GM21423 (cell line): ENCODE measurements around the gene WNT2B.

Experiments
- ATAC-seq: cut with Tn5 transposase; IDR thresholded peaks from one replicate; pipeline ENCODE4 v1.9.1; 2021; ENCODE audit warnings: mild to moderate bottlenecking, moderate library complexity; ENCODE audit not compliant: unreplicated experiment

WNT2B gene

DNA sequence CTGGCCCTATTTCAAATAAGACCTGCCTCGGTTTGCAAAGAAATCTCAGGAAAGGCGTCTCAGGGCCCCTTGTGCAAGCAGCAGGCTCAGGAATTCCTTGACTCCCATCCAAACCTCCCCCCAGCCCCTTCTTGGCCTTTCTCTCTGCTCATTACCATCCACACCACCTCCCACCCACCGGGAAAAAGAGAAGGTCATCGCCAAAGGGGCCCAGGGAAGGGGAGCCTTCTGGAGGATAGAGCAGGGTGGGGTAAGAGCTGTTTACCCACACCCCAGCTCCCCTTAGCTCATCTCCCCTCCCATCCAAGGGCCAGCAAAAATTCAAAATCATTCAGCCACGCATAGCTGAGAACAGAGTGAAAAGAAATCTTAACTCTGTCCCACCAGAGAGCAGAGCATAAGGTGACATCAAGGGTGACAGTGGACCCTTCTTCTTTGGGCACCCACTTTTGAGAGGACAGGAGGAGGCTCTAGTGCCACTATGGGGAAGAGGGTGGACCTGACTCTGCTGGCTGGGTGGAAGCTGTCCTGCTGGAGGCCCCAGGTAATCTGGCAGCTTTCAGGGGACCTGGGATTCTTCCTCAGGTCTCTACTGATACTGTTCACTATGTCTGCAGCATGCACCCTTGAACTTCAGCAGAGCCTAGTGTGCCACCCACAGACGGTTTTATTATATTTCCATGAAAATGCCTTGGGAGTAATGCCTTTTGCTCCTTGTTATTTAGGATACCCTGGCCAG lies 3.9 kb upstream of the WNT2B start:
- ATAC-seq: no peak

DNA sequence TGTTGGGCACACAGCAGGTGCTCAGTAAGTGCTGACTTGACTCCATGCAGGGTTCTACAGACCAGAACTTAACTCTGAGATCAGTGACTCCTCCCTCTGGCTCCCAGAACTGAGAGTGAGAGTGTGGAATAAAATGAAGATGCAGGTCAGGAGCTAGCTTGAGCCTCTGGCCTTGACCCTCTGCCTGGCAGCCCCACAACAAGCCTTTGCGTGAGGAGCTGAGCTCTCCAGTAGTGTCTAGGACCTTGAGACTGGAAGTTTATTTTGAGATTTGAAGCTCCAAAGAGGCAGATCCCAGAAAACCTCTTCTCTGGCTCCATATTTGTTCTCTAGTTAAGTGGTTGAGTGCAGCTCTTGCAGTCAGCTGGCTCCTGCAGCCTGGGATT lies 3.4 kb upstream of the WNT2B start:
- no peak for ATAC-seq

DNA sequence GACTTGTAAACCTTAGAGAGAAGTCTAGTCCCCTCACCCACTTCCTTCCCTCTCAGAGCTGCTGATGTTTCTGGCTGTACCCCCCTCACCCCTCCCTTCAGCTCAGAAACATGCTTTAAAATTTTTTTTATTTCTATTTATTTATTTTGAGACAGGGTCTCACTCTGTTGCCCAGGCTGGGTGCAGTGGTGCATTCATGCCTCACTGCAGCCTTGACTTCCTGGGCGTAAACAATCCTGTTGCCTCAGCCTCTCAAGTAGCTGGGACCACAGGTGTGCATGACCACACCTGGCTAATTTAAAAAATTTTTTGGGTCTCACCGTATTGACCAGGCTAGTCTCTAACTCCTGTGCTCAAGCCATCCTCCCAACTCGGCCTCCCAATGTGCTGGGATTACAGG lies 2.9 kb upstream of the WNT2B start:
- ATAC-seq: no peak

DNA sequence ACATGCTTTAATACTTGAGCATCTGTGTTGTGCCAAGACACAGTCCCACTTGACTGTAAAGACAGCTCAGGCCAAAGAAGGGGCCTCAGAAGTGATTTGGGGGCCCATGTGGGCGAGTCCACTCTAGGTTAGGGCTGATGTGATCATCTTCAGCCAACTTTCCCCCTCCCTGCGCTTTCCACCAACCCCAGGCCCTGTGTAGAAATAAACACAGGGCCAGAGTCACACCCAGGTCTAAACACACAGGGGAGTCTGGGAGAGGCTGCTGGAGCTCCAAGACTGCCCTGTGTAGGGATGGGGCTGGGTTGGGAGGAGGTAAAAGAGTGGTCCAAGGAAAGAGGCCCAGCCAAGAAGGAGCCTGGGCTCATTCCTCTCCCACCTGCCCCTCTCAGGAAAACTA lies 2.5 kb upstream of the WNT2B start:
- no peak for ATAC-seq

DNA sequence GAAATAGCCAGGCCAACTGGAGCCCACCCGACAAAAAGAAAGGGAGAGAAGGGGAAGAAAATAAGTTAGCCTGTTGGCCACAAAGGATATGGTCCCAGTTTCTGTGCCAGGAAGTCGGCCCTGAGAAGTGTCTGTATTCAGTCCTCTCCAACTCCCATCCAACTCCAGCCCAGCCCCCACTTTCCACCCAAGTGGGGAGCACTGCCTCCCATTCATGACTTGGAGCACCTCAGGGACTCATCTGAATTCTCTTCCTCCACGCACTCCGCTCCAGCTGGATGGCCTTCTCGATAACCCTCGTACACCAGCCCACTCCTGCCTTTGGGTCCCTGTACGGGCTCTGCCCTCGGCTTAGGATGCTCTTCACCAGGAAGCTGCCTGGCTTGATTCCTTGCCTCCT lies 2.0 kb upstream of the WNT2B start:
- ATAC-seq: no peak

DNA sequence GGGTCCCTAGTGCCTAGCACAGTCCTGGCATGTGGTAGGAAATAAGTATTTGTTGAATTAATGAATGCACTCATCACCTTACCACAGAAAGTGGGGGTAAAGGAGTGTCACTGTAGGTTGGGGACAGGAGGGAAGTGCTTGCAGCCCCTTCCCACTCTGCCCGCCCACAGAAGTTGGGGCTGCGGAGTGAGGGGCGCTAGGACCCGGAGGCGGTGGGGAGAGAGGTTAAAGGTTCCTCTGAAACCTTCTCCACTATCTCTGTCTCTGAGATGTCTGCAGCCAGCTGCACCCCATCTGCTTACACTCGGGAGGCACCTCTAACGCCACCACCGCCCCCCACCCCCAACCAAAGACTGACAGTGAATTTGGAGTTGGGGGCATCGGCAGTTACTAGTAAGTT lies 1.4 kb upstream of the WNT2B start:
- no peak for ATAC-seq

DNA sequence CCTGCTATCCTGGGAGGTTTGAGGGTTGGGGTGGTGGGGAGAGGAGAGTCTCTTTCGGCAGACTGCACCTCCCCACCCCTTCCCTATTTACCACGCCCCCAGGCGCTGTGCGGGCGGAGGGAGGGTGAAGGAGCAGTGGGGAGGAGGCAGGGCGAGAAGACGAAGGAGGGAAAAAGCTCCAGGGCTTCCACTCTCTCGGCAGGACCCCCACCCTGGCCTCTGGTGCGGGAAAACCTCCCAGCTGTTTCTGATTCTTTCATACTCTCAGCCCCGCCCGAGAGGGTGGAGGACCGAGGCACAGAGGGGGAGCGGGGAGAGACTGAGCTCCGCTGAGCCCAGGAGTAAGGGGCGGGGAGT lies 866 bp upstream of the WNT2B start:
- ATAC-seq: no peak

DNA sequence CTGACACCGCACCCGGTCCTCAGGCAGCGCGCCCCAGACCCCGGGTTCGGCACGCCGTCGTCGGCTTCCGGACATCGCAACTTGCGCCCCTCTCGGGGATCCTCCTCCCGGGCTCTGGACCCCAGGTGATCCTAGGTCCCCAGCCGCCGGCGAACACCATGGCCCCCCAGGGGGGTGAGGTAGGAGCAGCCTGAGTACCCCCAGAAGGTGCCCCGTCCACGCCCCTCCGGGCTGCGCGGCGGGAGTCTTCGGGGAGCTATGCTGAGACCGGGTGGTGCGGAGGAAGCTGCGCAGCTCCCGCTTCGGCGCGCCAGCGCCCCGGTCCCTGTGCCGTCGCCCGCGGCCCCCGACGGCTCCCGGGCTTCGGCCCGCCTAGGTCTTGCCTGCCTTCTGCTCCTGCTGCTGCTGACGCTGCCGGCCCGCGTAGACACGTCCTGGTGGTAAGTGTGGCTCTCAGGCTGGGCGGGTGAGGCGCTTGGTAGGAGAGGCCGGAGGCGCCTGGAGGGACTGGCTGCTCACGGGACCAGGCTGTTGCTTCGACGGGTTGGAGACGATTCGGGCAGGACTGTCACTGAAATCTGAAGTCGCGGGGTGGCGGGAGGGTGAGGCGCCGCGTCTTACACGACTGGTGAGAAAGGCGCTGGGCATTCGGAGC lies 367 bp downstream of the WNT2B start:
- no peak for ATAC-seq

DNA sequence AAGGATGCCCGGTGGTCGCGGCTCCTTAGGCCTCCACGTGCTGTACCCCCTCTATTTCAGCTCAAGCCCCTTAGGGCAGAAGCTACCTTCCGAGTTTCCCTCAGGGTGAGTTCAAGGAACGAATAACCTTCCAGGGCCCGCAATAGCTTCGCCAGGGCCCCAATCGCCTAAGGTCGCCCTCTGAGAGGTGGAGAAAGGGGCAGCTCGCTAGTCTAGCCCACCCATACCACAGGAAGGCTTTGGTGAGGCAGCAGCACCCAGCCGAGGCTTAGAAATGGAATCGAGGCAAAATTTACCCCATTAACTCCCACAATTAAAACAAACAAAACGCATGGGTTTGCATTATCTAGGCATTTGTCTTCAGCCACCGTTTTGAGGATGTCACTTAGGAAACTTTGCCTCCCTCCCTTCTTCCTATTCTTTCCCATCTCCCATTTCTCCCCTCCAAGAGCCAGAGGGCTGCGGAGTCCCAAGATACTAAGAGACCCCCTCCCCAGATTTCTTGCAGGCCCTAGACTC lies 954 bp downstream of the WNT2B start:
- ATAC-seq: no peak

DNA sequence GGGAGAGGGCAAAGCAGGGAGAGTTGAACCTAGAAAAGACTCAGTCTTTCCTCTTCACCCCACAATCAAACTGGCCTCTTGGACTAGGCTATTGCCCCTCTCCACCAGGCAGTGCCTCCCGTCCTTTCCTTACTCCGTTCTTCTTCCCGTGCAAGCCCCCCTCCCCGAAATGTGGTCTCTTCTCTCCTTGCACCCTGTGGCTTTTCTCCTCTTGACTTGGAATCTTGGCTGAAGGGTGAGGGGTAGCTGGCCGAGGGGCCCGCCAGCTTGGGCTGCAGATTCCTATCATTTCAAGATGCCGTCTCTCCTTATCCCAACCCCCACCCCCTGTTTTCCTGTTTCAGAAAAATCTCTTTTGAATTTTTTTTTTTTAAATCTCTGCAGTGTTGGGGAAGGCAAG lies 1.6 kb downstream of the WNT2B start:
- ATAC-seq: no peak

DNA sequence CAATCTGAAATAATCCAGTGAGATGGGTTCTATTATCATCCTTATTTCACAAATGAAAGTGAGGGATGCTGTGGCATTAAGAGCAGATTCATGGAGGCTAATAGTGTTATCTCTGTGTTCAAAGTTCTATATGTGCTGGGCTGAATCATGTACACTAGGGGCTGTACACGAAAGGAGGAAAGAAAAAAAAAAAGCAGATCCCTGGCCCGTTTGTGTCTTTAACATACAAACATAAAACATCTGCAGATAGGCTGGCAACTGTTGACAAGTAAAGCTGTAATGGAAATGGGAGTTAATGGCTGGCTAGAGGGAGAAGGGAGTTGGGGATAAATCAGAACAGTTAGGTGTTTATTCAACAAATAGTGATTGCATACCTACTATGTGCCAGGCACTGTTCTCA lies 3.1 kb downstream of the WNT2B start:
- ATAC-seq: no peak

DNA sequence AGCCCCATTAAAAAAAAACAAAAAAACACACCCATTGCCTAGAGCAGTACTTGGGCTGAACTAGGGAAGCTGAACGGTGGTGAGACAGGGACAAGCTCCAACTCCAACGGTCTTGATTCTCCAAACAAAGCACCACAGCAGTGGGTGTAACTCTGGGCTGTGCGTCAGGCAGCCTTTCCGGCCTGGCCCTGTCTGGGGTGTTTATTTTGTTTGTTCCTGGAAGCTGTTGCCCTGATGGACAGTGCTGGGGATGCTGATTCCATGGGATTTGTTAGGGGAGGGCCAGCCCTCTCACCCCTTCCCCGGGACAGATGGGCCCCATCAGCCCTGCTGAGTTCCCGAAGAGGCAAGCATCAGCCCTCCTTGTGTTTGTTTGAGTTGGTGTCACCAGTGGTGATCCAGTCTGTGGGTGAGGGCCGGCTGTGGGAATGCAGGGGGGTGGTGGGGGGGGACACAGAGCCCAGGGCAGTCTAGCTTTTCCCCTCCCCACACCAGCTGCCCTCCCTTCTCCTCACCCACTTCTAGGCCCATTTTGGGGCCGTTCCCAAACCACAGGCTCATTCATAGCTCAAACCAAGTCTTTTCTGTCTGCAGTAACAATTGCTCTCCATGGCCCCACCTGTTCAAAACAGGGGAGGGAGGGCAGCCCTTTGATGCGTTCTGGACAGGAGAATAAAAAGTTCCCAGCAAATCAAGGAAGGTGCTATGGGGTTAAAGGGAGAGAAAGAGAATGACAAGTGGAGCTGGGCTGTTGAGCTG lies 4.5 kb downstream of the WNT2B start:
- no peak for ATAC-seq

DNA sequence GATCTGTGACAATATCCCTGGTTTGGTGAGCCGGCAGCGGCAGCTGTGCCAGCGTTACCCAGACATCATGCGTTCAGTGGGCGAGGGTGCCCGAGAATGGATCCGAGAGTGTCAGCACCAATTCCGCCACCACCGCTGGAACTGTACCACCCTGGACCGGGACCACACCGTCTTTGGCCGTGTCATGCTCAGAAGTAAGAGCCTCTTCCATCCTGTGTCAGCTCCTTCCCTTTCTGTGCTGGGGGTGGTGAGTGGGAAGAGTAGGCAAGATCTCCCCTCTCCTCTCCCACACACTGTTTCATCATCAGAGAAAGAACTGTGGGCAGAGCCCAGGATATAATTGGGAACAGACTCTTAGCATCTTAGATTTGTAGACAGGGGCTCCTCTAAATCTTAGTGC lies 6.1 kb downstream of the WNT2B start:
- no peak for ATAC-seq

DNA sequence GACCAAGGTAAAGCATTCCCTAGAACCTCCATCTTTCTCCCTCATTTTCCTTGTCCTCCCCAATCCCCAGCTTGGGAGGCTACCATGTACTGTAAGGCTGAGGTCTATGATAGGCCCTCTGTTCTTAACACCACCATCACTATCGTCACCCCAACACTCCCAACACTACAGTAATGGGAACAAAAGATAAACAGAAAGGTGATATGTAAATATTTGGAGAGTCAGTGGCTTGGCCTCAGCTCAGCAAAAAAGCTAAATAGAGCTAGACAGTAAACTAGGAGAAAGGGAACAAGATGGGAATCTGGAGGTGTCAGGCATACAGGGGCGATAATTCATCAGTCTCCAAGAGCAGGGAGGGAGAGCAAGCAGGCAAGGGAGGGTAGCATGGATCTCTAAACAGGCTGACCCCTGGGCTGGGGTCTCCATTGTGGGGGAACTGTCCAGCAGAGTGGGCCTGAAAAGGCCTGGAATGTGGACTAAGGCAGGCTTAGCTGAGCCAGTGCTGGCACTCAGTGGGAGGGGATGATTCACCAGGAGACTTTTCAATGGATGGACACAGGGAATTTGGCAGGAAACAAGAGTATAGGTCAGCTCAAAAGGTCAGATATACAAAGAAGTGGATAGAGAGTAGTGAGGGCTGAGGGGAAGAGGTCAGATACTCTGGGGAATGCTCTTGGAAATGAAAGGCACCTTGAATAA lies 6.7 kb downstream of the WNT2B start:
- ATAC-seq: no peak

DNA sequence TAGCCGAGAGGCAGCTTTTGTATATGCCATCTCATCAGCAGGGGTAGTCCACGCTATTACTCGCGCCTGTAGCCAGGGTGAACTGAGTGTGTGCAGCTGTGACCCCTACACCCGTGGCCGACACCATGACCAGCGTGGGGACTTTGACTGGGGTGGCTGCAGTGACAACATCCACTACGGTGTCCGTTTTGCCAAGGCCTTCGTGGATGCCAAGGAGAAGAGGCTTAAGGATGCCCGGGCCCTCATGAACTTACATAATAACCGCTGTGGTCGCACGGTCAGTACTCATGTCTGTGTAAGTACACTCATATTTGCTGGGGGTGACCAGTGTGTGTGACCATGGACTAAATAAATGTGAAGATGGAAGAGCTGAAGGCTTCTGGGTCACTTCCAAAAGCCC lies 7.4 kb downstream of the WNT2B start:
- no peak for ATAC-seq

DNA sequence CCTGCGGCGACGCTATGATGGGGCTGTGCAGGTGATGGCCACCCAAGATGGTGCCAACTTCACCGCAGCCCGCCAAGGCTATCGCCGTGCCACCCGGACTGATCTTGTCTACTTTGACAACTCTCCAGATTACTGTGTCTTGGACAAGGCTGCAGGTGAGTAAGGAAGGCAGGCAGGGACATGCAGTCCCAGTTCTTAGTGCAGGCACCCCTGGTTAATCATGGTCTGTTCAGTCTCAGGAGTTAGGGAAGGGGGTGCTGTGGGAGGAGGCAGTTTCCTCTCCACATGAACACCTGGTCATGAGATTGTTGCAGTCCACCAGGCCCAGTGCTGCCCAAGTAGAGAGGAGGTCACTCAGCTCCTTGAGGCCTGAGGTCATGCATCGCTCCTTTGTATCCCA lies 8.5 kb downstream of the WNT2B start:
- ATAC-seq: no peak

DNA sequence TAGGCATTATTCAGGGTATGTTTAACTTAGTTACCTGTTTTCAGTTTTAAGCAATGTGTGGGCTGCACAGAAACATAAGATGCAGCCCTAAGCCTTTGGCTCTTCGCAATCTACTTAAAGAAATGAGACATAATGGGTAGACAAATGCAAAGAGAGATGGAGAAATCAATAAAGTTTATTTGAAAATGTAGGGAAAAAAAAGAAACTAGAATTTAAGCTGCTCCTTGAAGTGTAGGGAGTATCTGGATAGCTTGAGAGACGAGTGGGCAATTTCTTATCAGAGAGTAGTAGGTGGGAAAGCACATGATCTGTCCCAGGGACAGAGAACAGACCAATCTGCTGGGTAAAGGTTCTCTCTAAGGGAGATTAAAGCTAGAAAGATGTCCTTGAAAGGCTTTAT lies 8.9 kb downstream of the WNT2B start:
- ATAC-seq: no peak

DNA sequence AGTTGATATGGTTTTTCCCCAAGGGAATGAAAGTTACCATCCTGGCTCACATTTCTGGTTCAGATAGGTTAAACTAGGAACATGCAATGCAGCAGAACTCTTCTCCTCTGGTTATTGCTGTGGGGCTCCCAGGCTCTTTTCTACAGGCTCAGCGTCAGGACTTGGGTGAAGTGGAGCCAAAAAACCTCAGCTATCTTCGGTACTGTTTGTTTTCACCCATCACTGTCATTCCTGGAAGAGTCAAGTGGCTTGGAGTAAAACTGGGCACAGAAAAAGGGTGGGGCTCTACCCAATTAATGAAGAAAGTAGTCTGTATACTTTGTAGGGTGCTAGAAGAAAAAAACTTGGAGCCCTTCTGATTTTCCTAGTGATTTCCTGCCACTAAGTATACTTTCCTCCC lies 9.4 kb downstream of the WNT2B start:
- no peak for ATAC-seq

DNA sequence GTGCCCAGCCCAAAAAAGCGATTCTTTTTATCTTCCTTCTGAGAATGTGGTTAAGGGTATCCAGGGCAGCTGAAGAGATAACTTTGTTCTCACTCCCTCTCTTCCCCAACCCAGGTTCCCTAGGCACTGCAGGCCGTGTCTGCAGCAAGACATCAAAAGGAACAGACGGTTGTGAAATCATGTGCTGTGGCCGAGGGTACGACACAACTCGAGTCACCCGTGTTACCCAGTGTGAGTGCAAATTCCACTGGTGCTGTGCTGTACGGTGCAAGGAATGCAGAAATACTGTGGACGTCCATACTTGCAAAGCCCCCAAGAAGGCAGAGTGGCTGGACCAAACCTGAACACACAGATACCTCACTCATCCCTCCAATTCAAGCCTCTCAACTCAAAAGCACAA lies 11.4 kb downstream of the WNT2B start:
- no peak for ATAC-seq

DNA sequence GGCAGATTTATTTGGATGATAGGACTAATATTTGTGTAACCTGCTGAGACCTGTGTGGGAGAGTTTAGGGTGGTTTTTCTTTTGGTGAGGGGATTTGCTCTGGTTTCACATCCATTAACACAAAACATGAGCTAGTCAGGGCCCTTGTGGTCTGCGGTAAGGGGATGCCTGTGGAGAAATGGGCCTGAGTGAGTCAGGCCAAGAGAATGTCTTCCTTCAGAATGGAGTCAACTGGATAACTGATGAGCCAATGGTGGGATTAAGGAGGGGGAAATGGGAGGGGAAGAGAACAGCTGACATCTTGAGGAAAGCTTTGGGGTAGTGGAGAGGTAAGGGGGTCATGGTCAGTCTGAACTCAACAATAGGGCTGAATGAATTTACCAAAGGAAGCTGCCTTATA lies 13.9 kb downstream of the WNT2B start:
- no peak for ATAC-seq

DNA sequence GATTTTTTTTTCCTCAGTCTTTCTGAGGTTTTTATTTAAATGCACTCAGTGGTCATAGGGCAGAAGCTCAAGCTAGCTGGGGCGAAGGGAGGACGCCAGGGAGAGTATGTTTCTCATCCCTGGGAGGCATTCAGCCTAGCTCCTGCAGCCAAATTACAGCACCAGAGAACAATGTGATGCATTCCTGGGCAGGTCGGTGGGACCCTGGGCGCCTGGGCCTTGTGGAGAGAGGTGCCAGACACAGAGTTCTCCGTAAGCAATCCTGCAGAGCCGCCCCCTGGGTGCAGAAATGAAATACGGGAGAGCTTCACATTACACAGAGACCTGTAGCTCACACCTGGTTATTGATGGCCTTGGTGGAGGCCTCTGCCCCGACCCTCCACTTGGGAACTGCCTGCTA lies 15.5 kb downstream of the WNT2B start:
- no peak for ATAC-seq

DNA sequence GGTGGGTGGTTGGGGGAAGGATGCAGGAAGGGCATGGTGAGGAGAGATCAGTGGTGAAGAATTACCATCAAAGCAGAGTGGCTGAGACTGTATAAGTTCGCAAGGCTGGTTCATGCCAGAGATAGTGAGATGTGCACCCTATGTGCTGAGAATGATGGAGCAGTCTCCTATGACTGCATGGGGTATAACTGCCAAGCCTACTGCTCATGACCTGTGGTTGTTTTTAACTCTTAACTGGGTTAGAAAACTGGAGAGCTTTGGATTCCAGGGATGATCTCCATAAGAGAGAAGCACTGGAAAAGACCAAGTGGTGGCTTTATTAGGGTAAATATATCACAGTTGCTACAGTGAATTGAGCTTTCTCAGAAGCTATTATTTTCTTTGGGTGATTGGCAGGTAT lies 16.2 kb downstream of the WNT2B start:
- ATAC-seq: no peak
